Measurements from ENCODE around the gene COQ10A.
A peak's percentile ranks its signal among the peaks of the same experiment; 100 is the strongest.

The COQ10A gene

GRCh38 chr12:56299853-56300643, 33.3 kb downstream of the COQ10A start, which contains the start of gene CS:
Gene CS, minus strand, starts transcription at chr12:56300330. Its CDS starts 129 bp downstream, at chr12:56300201.
- peak; percentile 97 for DNase-seq (ENCODE audit: low spot score)
- Mint-ChIP-seq H3K9me3 (no peaks in the 10 kb centered on the region), H3K4me3 (peak within 1 kb of the TSS; percentile 98), H3K27ac (peak within 1 kb of the TSS; percentile 96), H3K27me3 (ENCODE audit: low read depth) (no peaks in the 10 kb centered on the region), H3K4me1 (ENCODE audit: low read depth) (peaks cover 39% of the 10 kb centered on the region), H3K36me3 (ENCODE audit: low read depth) (peaks cover 31% of the 10 kb centered on the region)

- Mint-ChIP-seq H3K27me3 (ENCODE audit: low read depth) (no peaks in the 10 kb centered on the region), H3K4me3 (peak overlapping the region; percentile 98), H3K36me3 (ENCODE audit: low read depth) (peaks cover 31% of the 10 kb centered on the region), H3K27ac (peak overlapping the region; percentile 96), H3K9me3 (no peaks in the 10 kb centered on the region), H3K4me1 (ENCODE audit: low read depth) (peaks cover 39% of the 10 kb centered on the region)
- no peak for DNase-seq (ENCODE audit: low spot score)
Measured at GRCh38 chr12:56300644-56301464, 34.1 kb downstream of the COQ10A start.

GRCh38 chr12:56304276-56304675, 37.5 kb downstream of the COQ10A start:
- no peak overlapping the region for H3K27ac Mint-ChIP-seq

GRCh38 chr12:56304872-56305590, 38.3 kb downstream of the COQ10A start:
- peaks cover 15% of the 10 kb centered on the region for H3K4me1 Mint-ChIP-seq (ENCODE audit: low read depth)
- H3K4me3 Mint-ChIP-seq: no peak overlapping the region
- H3K27ac Mint-ChIP-seq: no peak overlapping the region
- peaks cover 5% of the 10 kb centered on the region for H3K36me3 Mint-ChIP-seq (ENCODE audit: low read depth)
- DNase-seq (ENCODE audit: low spot score): no peak
- no peaks in the 10 kb centered on the region for H3K27me3 Mint-ChIP-seq (ENCODE audit: low read depth)
- H3K9me3 Mint-ChIP-seq: no peaks in the 10 kb centered on the region

More at GRCh38 chr12:56304276-56304675, 37.5 kb downstream of the COQ10A start:
- Mint-ChIP-seq H3K4me1 (ENCODE audit: low read depth) (peaks cover 15% of the 10 kb centered on the region), H3K4me3 (no peak overlapping the region), H3K9me3 (no peaks in the 10 kb centered on the region), H3K36me3 (ENCODE audit: low read depth) (no peaks in the 10 kb centered on the region), H3K27me3 (ENCODE audit: low read depth) (no peaks in the 10 kb centered on the region)
- DNase-seq (ENCODE audit: low spot score): no peak

- Mint-ChIP-seq H3K9me3 (no peaks in the 10 kb centered on the region), H3K36me3 (ENCODE audit: low read depth) (peaks cover 10% of the 10 kb centered on the region), H3K4me1 (ENCODE audit: low read depth) (no peaks in the 10 kb centered on the region), H3K27ac (no peak overlapping the region), H3K27me3 (ENCODE audit: low read depth) (no peaks in the 10 kb centered on the region), H3K4me3 (no peak overlapping the region)
- no peak for DNase-seq (ENCODE audit: low spot score)
Measured at GRCh38 chr12:56307221-56307965, 40.7 kb downstream of the COQ10A start.

- Mint-ChIP-seq H3K27ac (no peak overlapping the region), H3K9me3 (no peaks in the 10 kb centered on the region), H3K4me1 (ENCODE audit: low read depth) (no peaks in the 10 kb centered on the region), H3K36me3 (ENCODE audit: low read depth) (peaks cover 10% of the 10 kb centered on the region), H3K27me3 (ENCODE audit: low read depth) (no peaks in the 10 kb centered on the region), H3K4me3 (no peak overlapping the region)
- no peak for DNase-seq (ENCODE audit: low spot score)
Measured at GRCh38 chr12:56308714-56309113, 42.0 kb downstream of the COQ10A start.

- Mint-ChIP-seq H3K4me1 (ENCODE audit: low read depth) (peaks cover 3% of the 10 kb centered on the region), H3K4me3 (no peak overlapping the region), H3K27me3 (ENCODE audit: low read depth) (no peaks in the 10 kb centered on the region), H3K9me3 (no peaks in the 10 kb centered on the region), H3K27ac (no peak overlapping the region), H3K36me3 (ENCODE audit: low read depth) (peaks cover 18% of the 10 kb centered on the region)
- DNase-seq (ENCODE audit: low spot score): no peak
Measured at GRCh38 chr12:56311003-56311402, 44.3 kb downstream of the COQ10A start.

- Mint-ChIP-seq H3K9me3 (no peaks in the 10 kb centered on the region), H3K36me3 (ENCODE audit: low read depth) (peaks cover 22% of the 10 kb centered on the region), H3K27me3 (ENCODE audit: low read depth) (no peaks in the 10 kb centered on the region), H3K4me1 (ENCODE audit: low read depth) (peaks cover 12% of the 10 kb centered on the region), H3K27ac (peak overlapping the region; percentile 92), H3K4me3 (peak overlapping the region; percentile 97)
- no peak for DNase-seq (ENCODE audit: low spot score)
Measured at GRCh38 chr12:56315249-56315621, 48.5 kb downstream of the COQ10A start.

GRCh38 chr12:56315622-56316473, 49.1 kb downstream of the COQ10A start, which contains the start of gene CNPY2:
Gene CNPY2, minus strand, starts transcription at chr12:56315988. Its CDS starts 771 bp downstream, at chr12:56315217.
- H3K27me3 Mint-ChIP-seq (ENCODE audit: low read depth): no peaks in the 10 kb centered on the region
- peak; percentile 88 for DNase-seq (ENCODE audit: low spot score)
- H3K36me3 Mint-ChIP-seq (ENCODE audit: low read depth): peaks cover 21% of the 10 kb centered on the region
- peak within 1 kb of the TSS; percentile 92 for H3K27ac Mint-ChIP-seq
- no peaks in the 10 kb centered on the region for H3K9me3 Mint-ChIP-seq
- H3K4me3 Mint-ChIP-seq: peak within 1 kb of the TSS; percentile 97
- peaks cover 12% of the 10 kb centered on the region for H3K4me1 Mint-ChIP-seq (ENCODE audit: low read depth)

- Mint-ChIP-seq H3K4me3 (no peak overlapping the region), H3K9me3 (no peaks in the 10 kb centered on the region), H3K36me3 (ENCODE audit: low read depth) (peaks cover 18% of the 10 kb centered on the region), H3K27me3 (ENCODE audit: low read depth) (no peaks in the 10 kb centered on the region), H3K27ac (no peak overlapping the region), H3K4me1 (ENCODE audit: low read depth) (peaks cover 12% of the 10 kb centered on the region)
- DNase-seq (ENCODE audit: low spot score): no peak
Measured at GRCh38 chr12:56317675-56318074, 50.9 kb downstream of the COQ10A start.

Measured in T-helper 2 cell treated with Interferon-gamma antibody and Interleukin-4, amounts not matched to agents 5 μg/mL and 100 μg/mL, for 36 hours (primary cell).